ENCODE results near the gene FOXL2.

GRCh38 chr3:138936741-138937689 lies 9.9 kb downstream of the FOXL2 start:
- TF ChIP-seq POLR2A (IDR thresholded peaks at IDR 0.05) (no peak), CTCF (IDR thresholded peaks at IDR 0.05) (no peak)
